GM18505 (cell line): ENCODE data around the gene IGF2R.
"Not testable (repeated sequence)": the region's sequence is repeated elsewhere in the genome, so short reads cannot be mapped to it uniquely, and the experiment has no call there.

Experiments
- ATAC-seq: cut with Tn5 transposase; IDR thresholded peaks from one replicate; pipeline ENCODE4 v1.9.1; 2021; ENCODE audit not compliant: unreplicated experiment
- POLR2A ChIP-seq: IDR thresholded peaks from 4 replicates; pipeline ENCODE4 v1.6.1; 2011; ENCODE audit warnings: borderline replicate concordance; ENCODE audit not compliant: insufficient read depth, insufficient read length; ENCODE audit errors: extremely low read depth

The IGF2R gene

DNA sequence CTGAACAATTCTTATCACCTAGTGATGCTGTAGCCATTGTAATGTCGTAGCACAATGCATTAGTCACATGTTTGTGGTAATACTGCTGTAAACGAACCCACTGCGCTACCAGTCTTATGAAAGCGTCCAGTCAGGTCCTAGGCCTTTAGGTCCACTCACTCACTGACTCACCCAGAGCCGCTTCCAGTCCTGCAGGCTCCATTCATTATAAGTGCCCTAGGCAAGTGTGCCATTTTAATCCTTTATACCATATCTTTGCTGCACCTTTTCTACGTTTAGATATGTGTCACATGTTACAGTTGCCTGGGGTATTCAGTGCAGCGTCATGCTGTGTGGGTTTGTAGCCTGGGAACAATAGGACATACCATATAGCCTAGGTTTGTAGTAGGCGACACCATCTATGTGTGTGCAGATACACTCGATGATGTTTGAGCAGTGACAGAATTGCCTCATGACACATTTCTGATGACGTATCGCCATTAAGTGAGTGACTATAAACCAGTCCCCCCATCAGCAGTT lies 15.4 kb downstream of the IGF2R start:
- TF ChIP-seq POLR2A, result no peak
- ATAC-seq, result no peak

DNA sequence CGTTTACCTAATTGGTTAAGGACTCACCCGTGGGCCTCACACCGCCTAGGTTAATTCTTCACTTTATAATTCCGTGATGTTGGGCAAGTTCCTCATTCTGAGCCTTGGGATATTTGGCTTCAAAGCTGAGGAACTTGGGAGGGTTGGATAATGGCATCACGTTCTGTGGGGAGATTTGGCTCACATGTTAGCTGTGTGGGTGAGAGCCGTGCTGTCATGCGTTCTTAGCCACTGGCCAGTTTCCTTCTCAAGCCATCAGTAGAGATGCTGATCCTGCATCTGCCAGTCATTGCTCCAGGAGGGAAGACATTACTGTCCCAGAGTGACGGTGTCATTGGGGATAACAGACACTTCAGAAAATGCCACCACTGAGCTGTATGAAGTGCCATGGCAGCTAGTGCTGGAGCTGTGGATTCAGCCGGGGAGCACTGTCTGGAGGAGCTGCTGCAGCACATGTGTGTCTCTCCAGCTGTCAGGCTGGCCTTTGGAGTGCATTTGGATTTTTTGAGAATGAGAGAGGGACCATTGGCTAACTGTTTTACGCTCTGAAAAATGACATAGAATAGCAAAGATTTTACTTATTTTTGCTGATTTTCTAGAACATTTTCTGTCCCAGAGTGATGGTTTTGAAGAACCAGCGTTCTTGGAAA lies 16.5 kb downstream of the IGF2R start:
- no peak for TF ChIP-seq POLR2A

DNA sequence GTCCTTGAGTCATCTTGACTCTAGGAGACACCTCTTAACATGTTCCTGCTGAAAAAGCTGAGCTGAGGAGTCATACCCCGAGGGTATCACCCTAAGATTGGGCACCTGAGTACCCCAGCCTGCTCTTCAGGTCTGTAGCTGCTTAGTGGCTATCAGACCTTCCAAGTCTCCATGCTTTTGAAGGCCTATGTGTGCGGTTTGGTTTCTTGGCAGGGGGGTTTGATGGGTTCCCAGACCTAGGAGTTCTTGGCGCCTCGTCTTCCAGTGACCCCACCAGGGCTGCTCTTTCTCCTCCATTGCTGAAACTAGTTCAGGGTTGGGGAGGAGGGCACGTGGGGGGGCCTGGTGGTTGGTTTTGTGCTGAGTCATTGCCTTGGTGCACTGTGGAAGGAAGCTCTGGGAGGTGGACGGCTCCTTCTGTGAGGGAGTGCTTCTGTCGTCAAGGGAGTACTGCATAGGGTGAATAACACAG lies 20.1 kb downstream of the IGF2R start:
- ATAC-seq, result no peak

More for the DNA sequence above, 16.5 kb downstream of the IGF2R start:
- no peak for ATAC-seq

DNA sequence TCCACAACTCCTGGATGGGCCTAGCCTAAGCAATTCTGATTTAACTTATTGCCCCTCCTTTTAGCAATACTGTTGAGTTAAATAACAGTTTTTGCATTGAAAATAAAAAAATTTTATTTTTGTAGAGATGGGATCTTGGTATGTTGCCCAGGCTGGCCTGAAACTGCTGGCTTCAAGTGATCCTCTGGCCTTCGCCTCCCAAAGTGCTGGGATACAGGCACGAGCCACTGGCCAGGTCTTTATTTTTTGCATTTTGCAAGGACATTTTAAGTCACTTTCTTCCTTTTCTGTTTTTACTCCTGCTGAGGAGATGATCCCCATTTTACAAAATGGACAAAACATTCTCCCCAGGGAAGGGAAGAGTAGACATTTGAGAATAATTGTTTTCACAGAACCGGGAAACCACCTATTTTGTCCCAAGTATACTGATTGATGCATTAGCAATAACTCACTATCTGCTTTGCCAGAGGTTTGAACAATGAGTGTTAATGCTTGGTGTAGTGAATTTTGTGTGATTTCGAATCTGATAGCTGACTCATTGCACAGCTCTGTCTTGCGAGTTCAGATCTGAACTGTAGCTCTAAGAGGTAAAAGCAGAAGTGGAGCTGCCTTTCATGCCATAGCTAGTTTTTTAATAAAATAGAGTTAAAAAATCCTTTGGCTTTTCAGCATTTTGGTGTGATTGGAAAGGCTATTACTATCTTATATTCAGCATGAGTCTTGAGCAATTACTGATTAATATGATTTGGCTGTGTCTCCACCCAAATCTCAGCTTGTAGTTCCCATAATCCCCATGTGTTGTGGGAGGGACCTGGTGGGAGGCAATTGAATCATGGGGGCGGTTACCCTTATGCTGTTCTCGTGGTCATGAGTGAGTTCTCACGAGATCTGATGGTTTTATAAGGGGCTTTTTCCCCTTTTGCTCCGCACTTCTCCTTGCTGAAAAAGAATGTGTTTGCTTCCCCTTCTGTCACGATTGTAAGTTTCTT lies 20.9 kb downstream of the IGF2R start:
- no peak for TF ChIP-seq POLR2A

More for the DNA sequence above, 20.1 kb downstream of the IGF2R start:
- TF ChIP-seq POLR2A, result no peak

DNA sequence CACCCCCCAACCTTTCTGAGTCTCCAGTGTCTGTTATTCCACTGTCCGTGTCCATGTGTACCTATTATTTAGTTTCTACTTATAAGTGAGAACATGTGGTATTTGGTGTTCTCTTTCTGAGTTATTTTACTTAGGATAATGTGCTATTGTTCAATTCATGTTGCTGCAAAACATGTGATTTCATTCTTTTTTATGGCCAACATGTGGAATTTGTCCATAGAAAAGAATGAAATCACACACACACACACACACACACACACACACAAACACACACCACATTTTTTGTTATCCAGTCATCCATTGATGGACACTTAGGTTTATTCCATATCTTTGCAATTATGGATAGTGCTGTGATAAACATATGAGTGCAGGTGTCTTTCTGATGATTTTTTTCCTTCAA lies 23.5 kb downstream of the IGF2R start:
- TF ChIP-seq POLR2A, result no peak
- ATAC-seq, result no peak

More for the DNA sequence above, 20.9 kb downstream of the IGF2R start:
- peak; percentile 94 for ATAC-seq

DNA sequence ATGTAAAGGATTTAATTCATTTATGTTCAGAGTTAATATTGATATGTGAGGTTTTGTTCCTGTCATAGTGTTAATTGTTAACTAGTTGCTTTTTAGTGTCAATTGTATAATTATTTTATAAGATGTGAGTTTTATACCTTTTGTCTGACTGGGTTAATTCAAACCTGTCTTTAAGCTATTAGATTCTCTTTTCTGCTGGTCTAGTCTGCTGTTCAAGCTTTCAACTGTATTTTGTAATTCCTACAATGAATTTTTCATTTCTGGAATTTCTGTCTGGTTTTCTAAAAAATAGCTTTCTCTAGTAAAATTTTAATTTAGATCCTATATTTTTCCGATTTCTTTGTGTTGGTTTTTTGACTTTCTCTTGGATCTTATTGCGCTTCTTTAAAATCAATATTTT lies 26.5 kb downstream of the IGF2R start:
- ATAC-seq, result no peak
- TF ChIP-seq POLR2A, result no peak

DNA sequence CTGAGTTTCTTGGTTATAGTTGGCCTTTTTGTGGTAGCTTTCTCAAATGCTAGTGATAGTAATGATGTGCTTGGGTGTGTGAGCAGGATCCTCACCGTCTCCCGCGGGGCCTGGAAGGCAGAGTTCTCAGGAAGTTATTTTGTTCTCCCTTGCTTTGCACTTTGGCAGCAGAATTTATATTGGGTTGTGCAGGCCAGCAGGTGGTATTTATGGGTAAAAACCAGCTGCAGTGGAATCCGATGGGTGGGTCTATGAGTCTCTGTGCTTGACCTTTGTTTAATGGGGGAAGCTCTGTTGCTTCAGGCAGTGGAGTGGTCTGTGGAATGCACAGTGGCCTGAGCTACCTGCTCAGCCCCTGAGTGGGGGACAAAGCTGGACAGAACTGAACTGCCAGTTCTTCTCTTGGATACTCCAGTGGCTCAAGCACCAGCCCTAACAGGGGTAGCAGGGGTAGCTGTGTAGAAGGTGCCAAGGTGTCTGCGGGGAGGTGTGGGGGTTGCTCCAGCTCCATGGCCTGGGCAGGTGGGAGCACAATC lies 27.3 kb downstream of the IGF2R start:
- no peak for TF ChIP-seq POLR2A
- no peak for ATAC-seq

DNA sequence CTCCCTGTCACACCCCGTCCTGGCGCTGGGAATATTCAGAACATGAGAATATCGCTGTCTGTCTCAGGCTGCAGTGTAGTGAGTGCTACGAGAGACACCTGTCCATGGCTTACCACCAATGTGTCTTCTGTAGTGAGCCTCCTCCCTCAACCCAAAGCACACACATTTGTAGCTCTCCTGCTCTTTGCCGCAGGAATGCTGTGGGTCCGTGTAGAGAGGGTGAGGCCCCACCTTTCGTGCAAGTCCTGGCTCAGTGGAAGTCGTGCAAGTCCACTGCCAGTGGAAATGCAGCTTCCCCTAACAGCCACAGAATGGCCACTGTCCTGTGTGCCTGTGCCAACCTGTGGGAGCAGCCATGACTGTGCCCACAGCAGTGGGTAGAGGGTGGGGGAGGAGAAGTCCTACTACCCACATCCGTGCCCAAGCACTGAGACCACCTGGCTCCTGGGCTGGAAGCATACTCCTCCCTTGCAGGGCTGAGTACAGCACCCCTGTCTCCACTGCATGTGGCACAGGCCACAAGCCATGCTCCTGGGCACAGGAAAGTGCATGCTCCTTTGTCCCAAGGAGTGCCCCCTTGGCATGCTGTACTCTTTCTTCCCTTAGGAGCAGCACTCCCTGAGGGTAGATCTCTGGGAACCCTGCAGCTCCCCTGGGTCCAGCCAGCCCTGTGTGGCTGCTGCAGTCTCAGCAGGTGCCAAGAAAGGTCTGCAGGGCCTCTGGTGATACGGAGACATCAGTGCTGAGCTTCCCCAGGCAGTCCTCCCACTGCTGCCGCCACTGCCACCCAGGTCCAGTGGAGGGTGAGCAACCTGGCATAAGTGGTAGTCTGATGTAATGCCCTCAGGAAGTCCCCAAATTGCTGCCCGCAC lies 28.0 kb downstream of the IGF2R start:
- TF ChIP-seq POLR2A, result no peak
- ATAC-seq, result no peak

DNA sequence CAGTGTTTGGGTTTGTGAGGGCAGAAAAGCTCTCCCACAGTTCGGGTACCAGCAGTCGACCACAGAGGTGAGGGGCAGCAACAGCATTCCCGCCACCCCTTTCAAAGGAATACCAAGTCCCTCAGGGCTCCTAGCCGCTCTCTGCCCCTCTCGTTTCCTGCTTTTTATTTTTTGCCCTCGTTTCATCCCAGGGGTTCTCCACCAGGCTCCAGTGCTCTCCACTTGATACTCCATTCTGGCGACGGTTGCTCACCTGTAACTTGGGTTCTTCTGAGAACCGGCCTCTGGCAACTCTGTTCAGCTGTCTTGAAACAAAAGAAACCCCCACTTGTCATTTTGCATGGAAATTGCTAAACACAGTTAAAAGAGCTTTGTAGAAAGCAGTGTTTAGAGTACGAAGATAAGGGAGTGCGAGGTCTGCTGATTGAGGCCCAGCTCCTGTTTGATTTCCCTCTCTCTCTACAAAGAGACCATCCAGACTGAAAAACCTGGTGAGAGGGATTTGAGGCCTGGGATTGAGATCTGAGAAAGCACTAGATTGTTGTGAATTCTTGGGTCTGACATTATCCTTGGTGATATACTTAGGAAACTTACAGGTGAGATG lies 28.7 kb downstream of the IGF2R start:
- ATAC-seq, result no peak

DNA sequence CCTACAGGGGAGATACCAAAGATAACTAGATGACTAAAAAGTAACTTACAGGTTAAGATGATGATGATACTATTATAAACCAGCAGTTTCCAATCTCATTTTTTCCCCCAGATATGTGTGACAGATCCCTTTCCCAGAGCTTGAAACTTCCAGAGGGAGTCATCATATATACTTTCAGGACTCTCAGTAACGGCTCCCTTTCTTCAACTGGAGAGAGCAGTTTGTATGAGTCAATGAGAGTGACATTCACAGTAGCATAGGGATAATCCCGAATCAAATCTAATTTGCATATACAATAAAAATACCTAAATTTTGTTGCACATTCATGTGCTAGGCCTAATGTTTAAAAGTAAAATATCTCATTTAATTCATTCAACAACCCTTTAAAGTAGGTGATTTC lies 29.7 kb downstream of the IGF2R start:
- TF ChIP-seq POLR2A, result no peak

More for the DNA sequence above, 28.7 kb downstream of the IGF2R start:
- no peak for TF ChIP-seq POLR2A

DNA sequence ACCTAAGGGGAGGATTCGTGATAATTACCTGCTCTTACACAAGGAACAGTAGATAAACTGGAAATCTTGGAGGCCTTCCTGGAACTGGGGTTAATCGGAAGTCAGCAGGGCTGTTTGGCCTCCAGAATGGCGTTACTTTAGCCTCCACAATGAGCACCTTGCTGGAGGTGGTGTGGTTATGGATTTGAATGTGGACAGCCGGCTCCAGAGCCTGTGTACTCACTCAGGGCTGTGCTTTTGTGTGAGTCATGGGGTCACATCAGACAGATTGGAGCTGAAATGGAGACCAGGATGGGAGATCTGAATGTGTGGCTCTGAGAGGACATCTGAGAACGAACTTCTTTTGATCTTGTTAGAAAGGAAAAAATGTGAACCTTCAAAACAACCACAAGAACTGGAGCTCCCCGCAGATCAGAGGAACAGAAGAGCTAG lies 30.4 kb downstream of the IGF2R start:
- no peak for TF ChIP-seq POLR2A
- no peak for ATAC-seq

More for the DNA sequence above, 29.7 kb downstream of the IGF2R start:
- ATAC-seq, result no peak

DNA sequence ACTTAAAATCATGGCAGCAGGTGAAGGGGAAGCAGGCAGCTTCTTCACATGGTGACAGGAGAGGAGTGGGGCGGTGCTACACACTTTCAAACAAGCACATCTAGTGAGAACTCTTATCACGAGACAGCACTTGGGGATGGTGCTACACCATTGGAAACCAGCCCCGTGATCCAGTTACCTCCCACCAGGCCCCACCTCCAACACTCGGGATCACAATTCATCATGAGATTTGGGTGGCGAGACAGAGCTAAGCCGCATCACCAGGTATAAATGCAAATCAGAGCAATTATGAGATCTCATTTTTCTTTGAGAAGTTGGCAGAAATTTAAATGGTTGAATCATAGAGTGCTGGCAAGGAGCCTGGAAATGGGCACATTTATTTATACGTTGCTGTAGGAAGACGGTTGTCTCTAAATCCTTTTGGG lies 31.4 kb downstream of the IGF2R start:
- TF ChIP-seq POLR2A, result no peak
- ATAC-seq, result no peak

DNA sequence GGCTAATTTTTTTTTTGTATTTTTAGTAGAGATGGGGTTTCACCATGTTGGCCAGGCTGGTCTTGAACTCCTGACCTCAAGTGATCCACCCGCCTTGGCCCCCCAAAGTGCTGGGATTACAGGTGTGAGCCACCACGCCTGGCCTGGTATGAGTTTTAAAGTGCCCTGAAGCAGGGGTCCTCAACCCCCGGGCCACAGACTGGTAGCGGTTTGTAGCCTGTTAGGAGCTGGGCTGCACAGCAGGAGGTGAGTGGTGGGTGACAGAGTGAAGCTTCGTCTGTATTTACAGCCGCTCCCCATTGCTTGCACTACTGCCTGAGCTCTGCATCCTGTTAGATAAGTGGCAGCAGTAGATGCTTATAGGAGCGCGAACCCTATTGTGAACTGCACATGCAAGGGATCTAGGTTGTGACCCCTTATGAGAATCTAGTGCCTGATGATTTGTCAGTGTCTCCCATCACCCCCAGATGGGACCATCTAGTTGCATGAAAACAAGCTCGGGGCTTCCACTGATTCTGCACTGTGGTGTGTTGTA lies 32.1 kb downstream of the IGF2R start:
- ATAC-seq, result not testable (repeated sequence)
